ENCODE results near the gene DOK7. TPM values are rescaled to one million over a fixed set of nuclear protein-coding genes. Genes with fewer than 3 reads are reported as not detected.

DOK7 gene
- total RNA-seq, 3 donors from 2014 or later, result 1.3 to 3.5 TPM; not detected in 1

DNA sequence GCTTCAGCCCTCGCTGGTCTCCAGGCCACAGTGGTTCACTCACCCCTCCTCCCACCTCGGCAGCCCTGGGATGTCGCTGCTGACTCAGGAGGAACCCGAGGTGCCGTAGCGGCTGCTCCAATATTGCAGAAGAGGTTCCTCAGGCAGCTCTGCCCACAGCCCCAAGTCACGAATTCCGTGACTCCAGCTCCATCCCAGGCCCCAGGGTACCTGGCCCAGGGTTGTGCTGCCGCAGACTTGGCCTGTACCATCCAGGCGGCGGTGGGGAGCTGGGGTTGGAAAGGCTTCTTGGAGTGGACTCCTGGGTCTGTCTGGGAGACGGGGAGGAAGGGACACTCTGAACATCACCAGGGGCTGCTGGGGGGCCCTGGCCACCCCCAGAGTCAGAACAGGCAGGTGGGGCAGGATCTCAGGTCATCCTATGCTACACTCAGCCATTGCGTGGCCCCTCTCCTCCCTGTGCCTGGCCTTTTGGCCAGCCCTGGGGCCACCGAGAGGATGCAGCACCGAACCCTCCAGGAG, 22.1 kb upstream of the DOK7 start:
- no peak overlapping the region for H3K4me3 ChIP-seq
- H3K27ac ChIP-seq, result no peak overlapping the region
- intact Hi-C loops (cut with DNase I; ENCODE audit: low total_unique reads), result no loop called here
- TF ChIP-seq POLR2A (IDR thresholded peaks at IDR 0.05), result no peak
- TF ChIP-seq, protein P1, sequence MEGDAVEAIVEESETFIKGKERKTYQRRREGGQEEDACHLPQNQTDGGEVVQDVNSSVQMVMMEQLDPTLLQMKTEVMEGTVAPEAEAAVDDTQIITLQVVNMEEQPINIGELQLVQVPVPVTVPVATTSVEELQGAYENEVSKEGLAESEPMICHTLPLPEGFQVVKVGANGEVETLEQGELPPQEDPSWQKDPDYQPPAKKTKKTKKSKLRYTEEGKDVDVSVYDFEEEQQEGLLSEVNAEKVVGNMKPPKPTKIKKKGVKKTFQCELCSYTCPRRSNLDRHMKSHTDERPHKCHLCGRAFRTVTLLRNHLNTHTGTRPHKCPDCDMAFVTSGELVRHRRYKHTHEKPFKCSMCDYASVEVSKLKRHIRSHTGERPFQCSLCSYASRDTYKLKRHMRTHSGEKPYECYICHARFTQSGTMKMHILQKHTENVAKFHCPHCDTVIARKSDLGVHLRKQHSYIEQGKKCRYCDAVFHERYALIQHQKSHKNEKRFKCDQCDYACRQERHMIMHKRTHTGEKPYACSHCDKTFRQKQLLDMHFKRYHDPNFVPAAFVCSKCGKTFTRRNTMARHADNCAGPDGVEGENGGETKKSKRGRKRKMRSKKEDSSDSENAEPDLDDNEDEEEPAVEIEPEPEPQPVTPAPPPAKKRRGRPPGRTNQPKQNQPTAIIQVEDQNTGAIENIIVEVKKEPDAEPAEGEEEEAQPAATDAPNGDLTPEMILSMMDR (IDR thresholded peaks at IDR 0.05), result no peak
- TF ChIP-seq POLR2AphosphoS5 (IDR thresholded peaks at IDR 0.05), result no peak
- H3K36me3 ChIP-seq, result no peaks in the 10 kb centered on the region
- H3K4me1 ChIP-seq, result peaks cover 0 to 2% of the 10 kb centered on the region in 2 donors
- H3K27me3 ChIP-seq, result no peaks in the 10 kb centered on the region
- H3K9me3 ChIP-seq, result no peaks in the 10 kb centered on the region
- no peak for DNase-seq (ENCODE audit: low spot score in 2 of 2)

DNA sequence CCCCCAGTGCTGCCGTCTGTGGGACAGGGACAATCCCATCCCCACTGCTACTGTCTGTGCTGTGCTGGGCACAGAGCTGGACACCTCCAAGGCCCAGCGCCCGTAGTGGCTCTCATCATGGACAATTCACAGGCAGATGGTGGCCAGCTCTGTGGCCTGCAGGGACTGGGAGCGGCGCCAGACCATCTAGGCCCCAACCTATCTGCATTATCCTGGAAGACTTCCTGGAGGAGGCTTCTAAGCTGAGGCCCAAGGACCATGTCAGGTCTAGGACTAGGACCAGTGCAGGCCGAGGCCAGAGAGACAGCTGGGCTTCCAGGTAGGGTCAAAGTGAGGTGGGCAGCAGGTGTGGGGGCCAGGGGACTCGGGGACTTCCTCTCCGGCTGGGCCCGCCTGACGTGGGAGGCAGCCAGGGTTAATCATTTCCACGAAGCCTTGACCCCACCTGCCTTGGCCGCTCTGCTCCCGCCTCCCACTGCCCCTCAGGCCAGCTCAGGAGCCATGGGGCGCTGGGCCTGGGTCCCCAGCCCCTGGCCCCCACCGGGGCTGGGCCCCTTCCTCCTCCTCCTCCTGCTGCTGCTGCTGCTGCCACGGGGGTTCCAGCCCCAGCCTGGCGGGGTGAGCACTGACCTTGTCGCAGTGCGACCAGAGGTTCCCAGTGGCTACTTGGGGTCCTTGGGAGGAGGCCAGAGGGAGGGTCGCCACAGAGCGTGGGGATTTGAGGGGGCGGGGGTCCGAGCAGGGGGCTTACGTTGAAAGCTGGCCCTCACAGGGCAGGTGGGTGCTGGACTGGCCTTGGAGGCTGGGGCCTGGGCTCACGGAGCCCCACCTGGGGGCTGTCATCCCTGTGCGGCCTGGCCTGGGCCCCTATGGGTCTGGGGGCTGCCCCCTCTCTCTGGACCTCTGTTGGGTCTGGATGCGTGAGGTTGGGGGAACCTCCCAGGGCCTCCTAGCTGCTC, 21.3 kb upstream of the DOK7 start, which contains the start of gene HGFAC:
TSS of gene HGFAC (plus strand) at position 468 of the 959 bp plus-strand sequence. CDS start at position 502, 34 bp downstream.
- no peaks in the 10 kb centered on the region for H3K27me3 ChIP-seq
- DNase-seq (ENCODE audit: low spot score in 2 of 2), result no peak
- no peak within 1 kb of the TSS for H3K27ac ChIP-seq
- H3K4me1 ChIP-seq, result peaks cover 0 to 2% of the 10 kb centered on the region in 2 donors
- no peak within 1 kb of the TSS for H3K4me3 ChIP-seq
- intact Hi-C loops (cut with DNase I; ENCODE audit: low total_unique reads), result no loop called here
- TF ChIP-seq, protein P1 (IDR thresholded peaks at IDR 0.05), result no peak
- TF ChIP-seq POLR2A (IDR thresholded peaks at IDR 0.05) (no peak), POLR2AphosphoS5 (IDR thresholded peaks at IDR 0.05) (no peak)
- H3K36me3 ChIP-seq, result no peaks in the 10 kb centered on the region
- H3K9me3 ChIP-seq, result no peaks in the 10 kb centered on the region

DNA sequence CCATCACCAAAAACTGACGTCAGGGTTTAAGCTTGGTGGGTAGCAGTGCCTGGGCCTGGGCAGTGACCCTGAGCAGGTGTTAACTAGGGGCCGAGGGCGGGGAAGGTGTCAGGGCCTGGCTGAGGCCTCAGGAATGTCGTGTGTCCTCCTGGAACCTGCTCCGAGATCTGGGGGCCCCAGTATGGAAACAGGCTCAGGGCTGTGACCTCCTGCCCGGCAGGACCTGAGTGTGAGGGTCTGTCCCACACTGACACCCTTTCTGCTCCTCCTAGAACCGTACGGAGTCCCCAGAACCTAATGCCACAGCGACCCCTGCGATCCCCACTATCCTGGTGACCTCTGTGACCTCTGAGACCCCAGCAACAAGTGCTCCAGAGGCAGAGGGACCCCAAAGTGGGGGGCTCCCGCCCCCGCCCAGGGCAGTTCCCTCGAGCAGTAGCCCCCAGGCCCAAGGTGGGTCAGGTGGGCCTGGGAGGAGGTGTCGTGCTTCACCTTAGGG, 20.6 kb upstream of the DOK7 start:
- intact Hi-C loops (cut with DNase I; ENCODE audit: low total_unique reads), result no loop called here

DNA sequence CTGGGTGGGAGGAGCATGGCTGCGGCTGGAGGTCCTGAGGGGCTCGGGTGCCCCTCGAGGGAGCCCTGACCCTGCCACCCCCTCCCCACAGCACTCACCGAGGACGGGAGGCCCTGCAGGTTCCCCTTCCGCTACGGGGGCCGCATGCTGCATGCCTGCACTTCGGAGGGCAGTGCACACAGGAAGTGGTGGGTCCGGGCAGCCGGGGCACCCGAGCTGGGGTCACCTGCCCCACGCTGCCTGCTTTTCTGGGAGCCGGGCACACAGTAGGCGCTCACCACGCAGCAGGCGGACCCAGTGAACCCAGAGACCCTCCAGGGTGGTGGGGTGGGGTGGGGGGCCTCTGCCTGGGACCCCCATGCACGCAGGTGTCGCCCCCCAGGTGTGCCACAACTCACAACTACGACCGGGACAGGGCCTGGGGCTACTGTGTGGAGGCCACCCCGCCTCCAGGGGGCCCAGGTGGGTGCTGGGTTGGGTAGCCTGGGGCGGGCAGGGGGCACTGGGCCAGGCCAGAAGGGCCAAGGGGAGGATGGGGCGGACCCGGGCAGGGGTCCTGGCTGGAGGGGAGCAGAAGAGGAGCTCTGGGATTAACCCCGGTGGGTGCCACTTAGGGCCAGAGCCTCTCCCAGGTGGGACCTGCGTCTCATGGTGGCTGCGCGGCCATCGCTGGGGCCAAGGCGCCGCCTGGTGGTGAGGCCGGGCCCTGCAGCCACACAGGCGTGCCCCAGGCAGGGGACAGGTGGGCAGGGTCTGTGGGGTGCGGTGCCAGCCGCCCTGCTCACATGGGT, 20.0 kb upstream of the DOK7 start:
- intact Hi-C loops (cut with DNase I; ENCODE audit: low total_unique reads), result loop anchor here (1.0 kb wide), 1 partner anchor 294 kb away; no protein-coding TSS in a partner anchor
- Histone ChIP-seq H3K9me3 (no peaks in the 10 kb centered on the region), H3K27ac (no peak overlapping the region), H3K27me3 (no peaks in the 10 kb centered on the region), H3K4me1 (peaks cover 0 to 2% of the 10 kb centered on the region in 2 donors), H3K36me3 (no peaks in the 10 kb centered on the region), H3K4me3 (no peak overlapping the region)
- TF ChIP-seq POLR2AphosphoS5 (IDR thresholded peaks at IDR 0.05) (peak in 1 of 3 donors; percentile 33), POLR2A (IDR thresholded peaks at IDR 0.05) (no peak)
- TF ChIP-seq, protein P1 (IDR thresholded peaks at IDR 0.05), result peak; percentile 86 to 97 (median 97)
- no peak for DNase-seq (ENCODE audit: low spot score in 2 of 2)

More for the DNA sequence above, 20.6 kb upstream of the DOK7 start:
- H3K9me3 ChIP-seq, result no peaks in the 10 kb centered on the region
- H3K27me3 ChIP-seq, result no peaks in the 10 kb centered on the region
- no peaks in the 10 kb centered on the region for H3K36me3 ChIP-seq
- TF ChIP-seq POLR2A (IDR thresholded peaks at IDR 0.05) (no peak), POLR2AphosphoS5 (IDR thresholded peaks at IDR 0.05) (no peak)
- TF ChIP-seq, protein P1 (IDR thresholded peaks at IDR 0.05), result no peak
- no peak overlapping the region for H3K4me3 ChIP-seq
- no peak overlapping the region for H3K27ac ChIP-seq
- H3K4me1 ChIP-seq, result peaks cover 0 to 2% of the 10 kb centered on the region in 2 donors
- DNase-seq (ENCODE audit: low spot score in 2 of 2), result no peak

Measured in breast epithelium (tissue), 4 donors.